NK-92 treated with Interleukin-12 subunit alpha and Interleukin-12 subunit beta, amount 100 ng/mL, for 24 hours (cell line): ENCODE measurements around the gene EGLN3.
"Not testable (repeated sequence)": the region's sequence is repeated elsewhere in the genome, so short reads cannot be mapped to it uniquely, and the experiment has no call there.

Source experiments
- DNase-seq: peaks from one replicate; lab custom pipeline; 2025; lab: John Stamatoyannopoulos, UW

Gene EGLN3

GRCh38 chr14:33934938-33935337, 15.9 kb downstream of the EGLN3 start:
- no peak for DNase-seq

- DNase-seq: no peak
Measured at GRCh38 chr14:33934043-33934750, 16.7 kb downstream of the EGLN3 start.

DNA sequence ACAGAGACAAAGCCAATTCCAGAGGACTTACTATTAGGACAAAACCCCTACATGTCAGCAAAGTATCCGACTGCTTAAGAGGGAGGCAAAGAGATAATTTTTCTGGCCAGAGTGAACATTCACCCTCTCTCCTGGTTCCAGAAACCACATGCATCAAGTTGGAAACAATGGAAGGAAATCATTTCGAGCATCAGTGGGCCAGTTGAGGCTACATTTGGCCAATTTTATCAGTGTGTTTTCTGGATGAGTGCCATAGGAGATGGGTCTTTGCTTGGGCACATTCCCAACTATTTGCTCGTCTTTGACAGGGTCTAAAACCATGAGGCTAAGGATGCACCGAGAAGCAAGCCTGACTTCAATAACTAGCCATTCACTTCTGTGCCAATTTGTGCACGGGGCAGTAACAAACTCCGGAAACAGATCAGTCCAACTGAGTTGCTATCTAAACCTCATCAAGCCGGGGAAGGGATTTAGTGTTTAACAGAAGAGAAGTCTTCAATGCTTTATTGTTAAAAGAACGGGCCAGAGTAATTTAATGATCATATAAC, 17.4 kb downstream of the EGLN3 start:
- DNase-seq: no peak

DNA sequence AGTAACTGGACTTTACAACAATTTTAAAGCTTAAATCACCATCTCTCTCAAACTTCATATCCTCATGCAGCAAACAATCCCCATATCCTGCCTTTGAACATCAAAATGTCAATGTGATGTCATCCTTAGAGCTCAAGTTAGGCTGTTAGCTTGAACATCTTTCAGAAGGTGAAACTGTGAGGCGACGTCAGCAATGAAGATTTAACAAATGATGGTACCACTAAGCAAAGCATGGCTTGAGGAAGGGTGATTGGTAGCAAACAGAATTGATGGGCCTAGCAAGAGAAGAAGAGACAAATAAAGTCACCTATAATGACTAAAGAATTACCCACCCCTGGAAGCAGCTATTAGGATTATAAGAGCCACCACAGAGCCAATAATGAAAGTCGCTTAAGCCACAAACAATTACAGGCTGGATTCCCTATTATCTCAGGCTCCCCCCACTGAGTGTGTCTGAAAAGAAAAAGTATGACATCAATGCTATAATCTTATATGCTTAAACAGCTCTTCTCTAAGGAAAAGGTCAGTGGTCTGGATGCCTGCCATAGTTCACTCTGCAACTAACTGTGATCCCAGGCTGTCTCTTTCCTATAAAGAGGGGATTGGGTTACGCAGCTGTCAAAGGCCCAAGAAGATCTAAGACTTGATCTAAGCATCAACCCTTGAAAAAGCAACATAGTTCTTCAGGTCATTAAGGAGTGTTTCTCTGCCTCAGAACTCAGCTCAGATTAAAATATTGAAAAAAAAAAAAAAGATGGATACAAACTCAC, 18.1 kb downstream of the EGLN3 start:
- DNase-seq: no peak

DNA sequence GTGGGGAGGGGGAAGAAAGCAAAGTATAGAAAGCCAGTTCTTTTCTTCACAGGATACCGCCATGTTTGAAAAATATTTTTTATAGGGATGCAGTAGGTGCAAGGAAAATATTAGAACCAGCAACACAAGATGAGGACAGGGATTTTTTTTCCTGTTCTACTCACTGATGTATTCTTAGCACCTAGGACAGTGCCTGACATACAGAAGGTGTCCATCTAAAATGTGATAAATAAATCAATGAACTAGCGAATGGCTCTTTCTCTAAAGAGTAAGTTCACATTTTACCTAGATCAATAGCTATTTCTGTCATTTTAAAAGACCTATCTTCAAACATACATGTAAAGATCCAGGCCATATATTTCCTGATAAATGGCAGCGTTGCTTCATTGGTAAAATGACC, 18.8 kb downstream of the EGLN3 start:
- no peak for DNase-seq

DNA sequence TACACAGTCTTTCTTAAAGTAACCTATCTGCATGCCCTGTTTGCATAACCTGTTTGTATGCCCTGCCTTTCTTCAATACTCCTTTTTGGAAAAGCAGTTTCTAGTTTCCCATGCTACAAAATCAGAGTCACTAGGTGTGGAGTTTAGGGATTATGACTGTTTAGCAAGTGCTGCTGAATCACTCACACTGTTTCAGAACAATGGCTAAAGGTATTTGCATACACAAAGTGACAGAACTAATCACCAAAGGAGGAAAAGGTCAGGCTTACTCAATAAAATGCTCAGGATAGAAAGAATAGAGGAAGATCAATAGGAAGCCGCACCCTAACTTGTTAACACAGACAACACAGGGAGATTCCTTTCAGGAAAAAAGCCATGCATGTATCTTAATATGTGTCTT, 19.4 kb downstream of the EGLN3 start:
- no peak for DNase-seq

DNA sequence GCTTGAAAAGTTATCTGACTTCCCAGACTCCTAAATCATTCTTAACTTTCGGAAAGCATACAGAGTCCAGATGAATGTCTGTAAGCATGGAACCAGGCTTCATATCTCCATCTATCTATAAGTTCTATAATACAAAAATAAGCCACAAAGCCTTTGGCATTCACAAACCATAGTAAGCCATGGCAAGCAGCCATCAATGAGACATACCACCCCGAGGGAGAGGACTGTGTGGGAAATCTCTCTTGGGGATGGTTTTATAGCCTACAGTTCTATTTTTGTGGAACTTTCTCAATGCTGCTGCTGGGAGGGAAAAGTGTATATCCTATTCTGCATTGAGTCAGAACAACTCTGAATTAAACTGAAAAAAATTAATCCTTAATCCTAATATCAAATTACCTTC, 20.4 kb downstream of the EGLN3 start:
- no peak for DNase-seq

DNA sequence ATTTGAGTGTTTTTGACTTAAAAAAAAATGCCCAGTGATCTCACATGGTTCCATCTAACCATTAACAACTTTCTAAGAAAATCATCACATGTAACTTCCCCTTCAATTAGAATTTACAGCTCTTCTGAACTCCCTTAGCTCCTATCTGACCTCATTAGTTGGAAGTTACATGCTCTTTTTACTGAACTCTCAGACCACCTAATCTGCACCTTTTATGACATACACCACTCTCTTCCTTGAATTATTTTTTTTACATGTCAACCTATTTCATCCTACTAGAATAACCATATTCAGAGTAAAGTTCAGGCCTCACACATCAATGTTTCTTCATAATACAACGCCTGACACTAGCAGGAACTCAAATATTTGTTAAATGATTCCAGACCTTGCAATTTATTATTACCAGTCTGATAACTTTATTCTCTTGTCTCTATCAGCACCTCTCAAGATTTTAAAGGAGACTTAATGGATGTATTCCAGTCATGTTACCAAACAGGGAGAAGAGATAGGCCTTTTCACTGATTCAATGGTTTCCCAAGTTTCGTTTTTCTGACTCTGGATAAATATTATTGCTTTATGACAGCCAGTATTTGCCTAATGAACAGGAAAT, 21.0 kb downstream of the EGLN3 start:
- no peak for DNase-seq

DNA sequence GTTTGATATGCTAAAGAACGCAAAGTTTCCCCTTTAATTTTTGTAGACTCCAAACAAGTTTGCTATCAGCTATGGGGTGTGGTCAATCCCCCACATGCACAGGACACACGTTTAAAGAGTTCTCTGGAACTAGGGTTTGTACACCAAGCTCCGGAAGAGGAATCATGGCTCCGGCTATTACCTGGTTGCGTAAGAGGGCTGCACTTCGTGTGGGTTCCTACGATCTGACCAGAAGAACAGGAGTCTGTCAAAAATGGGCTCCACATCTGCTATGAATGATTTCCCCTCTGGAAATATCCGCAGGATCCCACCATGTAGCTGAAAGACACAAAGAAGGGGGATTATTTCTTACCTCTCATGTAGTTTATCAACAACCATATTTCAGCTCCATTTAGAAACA, 22.0 kb downstream of the EGLN3 start:
- no peak for DNase-seq

GRCh38 chr14:33927944-33928343, 22.9 kb downstream of the EGLN3 start:
- DNase-seq: no peak

DNA sequence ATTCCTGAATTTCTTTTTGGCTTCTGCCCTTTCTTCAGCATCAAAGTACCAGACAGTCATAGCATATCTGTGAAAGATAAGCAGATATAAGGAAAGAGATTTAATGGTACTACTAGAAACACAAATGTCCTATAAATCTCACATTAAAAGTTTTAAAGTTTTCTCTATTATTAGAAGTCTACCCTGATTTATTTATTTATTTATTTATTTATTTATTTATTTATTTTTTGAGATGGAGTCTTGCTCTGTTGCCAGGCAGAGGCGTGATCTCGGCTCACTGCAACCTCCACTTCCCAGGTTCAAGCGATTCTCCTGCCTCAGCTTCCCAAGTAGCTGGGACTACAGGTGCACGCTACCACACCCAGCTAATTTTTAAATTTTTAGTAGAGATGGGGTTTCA, 23.9 kb downstream of the EGLN3 start:
- DNase-seq: not testable (repeated sequence)

DNA sequence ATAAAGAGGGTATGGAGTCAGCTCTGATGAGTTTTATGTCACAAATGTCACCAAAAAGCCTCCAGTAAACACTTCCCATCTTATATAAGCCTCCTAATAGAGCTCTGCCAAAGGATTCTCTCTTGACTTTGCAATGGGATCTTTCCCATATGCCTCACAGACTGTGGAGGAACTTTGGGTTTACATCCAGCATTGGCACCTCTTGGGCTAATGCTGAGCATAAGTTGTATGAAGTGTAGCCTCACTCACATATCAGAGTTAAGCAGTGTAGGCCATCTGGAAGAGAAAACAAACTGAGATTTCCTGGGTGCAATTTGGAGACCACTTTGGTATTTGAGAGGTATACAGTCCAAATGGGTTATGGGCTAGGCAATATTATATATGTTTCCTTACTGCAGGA, 24.9 kb downstream of the EGLN3 start:
- no peak for DNase-seq

DNA sequence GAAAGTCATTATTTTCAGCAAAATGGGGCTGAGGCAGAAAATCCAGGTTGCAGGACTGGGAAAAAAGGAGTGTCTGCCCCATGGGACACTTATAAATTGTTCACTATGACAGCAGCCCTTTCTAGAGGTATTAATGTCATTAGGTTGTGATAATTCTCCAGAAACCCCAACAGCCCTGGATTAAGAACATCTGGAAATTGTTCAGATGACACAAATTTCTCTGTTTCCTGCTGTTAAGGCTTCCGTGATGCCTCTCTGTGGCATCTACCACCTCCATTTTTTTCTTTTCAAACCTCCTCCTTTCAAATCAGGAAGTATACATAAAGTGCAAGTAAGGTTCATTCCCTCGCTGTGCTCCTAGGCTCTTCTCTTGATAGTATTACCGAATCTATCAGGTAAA, 25.6 kb downstream of the EGLN3 start:
- DNase-seq: no peak

- no peak for DNase-seq
Measured at GRCh38 chr14:33924566-33925100, 26.2 kb downstream of the EGLN3 start.

DNA sequence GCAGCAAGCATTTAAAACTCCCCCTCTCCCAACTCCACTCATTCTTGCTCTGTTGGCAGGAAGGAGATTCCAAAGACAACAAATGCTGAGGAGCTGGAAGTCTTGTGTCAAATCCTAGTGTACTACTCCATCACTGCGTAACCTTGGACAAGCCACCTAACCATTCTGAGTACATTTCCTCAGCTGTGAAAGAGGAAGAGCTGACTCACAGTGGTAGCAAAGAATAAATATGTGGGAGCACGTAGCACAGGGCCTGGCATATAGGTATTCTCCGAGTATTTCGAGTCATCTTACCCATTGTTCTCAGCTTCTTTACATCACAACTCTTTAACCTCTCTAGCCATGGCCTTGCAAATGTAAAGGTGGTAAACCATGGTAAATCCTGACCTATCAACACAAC, 28.7 kb downstream of the EGLN3 start:
- no peak for DNase-seq

- no peak for DNase-seq
Measured at GRCh38 chr14:33918256-33918655, 32.6 kb downstream of the EGLN3 start.

DNA sequence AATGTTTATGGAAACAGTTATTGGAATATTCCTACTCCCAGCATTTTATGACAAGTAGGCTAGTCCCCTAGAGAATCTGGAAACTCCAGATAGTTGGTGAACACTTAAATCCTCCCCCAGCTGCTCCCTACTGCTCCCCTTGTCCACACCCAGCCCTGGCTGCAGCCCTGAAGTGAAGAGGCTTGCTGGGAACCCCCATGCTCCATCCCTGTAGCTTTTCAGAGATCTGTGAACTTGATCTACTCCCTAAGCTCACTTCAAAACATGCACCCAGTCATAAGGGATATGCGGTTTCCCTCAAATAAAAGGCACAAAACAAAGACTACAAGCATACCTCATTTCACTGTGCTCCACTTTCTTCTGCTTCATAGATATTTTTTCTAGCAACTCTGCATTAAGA, 33.2 kb downstream of the EGLN3 start:
- DNase-seq: no peak

DNA sequence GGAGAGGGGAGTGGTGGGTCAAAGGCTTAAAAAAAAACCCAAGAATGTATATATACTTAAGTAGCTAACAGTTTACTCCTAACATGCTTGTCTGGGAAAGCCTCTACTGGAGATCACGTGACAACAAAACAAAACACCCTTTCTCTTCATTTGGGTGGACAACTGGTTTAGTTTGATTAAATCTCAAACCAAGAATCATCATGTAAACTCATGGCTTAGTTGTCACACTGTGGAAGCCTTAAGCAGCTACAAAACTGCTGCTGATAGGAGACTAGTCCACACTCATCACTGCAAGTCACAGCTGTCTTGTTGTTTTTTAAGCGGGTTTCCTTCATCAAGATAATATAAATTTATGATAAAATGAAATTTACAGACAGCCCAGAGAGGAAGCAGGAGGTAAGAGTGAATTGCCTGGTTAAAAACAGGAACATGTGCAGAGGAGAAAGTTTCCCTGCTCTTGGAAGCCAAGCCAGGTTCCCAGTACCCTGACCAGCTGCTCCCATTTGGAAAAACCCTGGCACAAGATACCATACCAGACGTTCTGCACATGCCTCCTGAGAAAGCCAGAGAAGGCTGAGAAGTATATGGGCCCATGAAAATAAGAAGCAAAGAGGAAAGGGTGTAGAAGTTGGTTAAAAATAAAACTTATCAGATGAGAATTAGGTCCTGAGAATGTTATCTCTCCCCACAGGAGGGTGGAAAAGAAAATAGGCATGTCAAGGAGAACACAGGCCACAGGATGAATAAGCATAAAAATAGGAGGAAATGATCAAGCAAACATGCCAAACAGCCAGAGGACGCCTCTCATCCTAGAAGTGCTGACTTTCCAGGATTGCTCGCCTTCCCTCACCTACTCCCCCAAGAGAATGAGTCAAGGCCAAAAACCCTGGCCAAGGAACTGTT, 34.0 kb downstream of the EGLN3 start:
- no peak for DNase-seq

GRCh38 chr14:33915682-33916081, 35.2 kb downstream of the EGLN3 start:
- no peak for DNase-seq

- DNase-seq: no peak
Measured at GRCh38 chr14:33914676-33915516, 36.0 kb downstream of the EGLN3 start.

GRCh38 chr14:33911046-33911445, 39.8 kb downstream of the EGLN3 start:
- no peak for DNase-seq
